ENCODE results near the gene ABI3BP.
A peak's percentile ranks its signal among the peaks of the same experiment; 100 is the strongest.

The ABI3BP gene

DNA sequence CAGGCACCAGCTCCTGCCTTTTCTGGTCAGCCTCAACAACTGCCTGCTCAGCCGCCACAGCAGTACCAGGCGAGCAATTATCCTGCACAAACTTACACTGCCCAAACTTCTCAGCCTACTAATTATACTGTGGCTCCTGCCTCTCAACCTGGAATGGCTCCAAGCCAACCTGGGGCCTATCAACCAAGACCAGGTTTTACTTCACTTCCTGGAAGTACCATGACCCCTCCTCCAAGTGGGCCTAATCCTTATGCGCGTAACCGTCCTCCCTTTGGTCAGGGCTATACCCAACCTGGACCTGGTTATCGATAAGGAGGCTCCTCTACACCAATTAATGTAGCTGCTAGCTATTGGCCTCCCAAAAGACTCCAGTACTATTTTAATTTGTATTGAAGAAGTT, 245.0 kb downstream of the ABI3BP start:
- TF ChIP-seq, protein P1, sequence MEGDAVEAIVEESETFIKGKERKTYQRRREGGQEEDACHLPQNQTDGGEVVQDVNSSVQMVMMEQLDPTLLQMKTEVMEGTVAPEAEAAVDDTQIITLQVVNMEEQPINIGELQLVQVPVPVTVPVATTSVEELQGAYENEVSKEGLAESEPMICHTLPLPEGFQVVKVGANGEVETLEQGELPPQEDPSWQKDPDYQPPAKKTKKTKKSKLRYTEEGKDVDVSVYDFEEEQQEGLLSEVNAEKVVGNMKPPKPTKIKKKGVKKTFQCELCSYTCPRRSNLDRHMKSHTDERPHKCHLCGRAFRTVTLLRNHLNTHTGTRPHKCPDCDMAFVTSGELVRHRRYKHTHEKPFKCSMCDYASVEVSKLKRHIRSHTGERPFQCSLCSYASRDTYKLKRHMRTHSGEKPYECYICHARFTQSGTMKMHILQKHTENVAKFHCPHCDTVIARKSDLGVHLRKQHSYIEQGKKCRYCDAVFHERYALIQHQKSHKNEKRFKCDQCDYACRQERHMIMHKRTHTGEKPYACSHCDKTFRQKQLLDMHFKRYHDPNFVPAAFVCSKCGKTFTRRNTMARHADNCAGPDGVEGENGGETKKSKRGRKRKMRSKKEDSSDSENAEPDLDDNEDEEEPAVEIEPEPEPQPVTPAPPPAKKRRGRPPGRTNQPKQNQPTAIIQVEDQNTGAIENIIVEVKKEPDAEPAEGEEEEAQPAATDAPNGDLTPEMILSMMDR (IDR thresholded peaks at IDR 0.05; ENCODE audit: low read depth, low read length, missing control alignments) = no peak
- in situ Hi-C loops (cut with HindIII; ENCODE audit: low sequenced_read_pairs) = no loop called here
- no peak overlapping the region for H3K4me3 ChIP-seq (ENCODE audit: low read depth, low read length)
- no peak for DNase-seq (ENCODE audit: low read depth)

DNA sequence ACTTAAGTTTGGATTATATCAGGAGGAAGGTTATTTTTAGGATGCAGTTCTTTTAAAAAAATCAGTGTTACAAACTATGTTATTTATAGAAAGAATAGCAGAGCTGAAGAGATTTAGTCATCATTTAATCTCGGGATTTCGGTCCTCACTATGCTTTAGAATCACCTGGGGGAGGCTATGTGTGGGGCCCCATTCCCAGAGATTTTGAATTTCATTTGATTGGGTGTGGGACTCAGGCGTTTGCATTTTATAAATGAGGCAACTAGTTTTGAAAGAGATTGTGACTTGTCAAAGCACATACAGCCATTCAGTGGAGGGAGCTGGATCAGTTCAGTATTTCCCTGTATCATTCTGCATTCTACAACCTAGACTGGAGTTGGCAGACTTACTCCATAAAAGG, 247.1 kb downstream of the ABI3BP start:
- TF ChIP-seq, protein P1 (IDR thresholded peaks at IDR 0.05; ENCODE audit: low read depth, low read length, missing control alignments) = no peak
- in situ Hi-C loops (cut with HindIII; ENCODE audit: low sequenced_read_pairs) = no loop called here
- no peak overlapping the region for H3K4me3 ChIP-seq (ENCODE audit: low read depth, low read length)
- no peak for DNase-seq (ENCODE audit: low read depth)

DNA sequence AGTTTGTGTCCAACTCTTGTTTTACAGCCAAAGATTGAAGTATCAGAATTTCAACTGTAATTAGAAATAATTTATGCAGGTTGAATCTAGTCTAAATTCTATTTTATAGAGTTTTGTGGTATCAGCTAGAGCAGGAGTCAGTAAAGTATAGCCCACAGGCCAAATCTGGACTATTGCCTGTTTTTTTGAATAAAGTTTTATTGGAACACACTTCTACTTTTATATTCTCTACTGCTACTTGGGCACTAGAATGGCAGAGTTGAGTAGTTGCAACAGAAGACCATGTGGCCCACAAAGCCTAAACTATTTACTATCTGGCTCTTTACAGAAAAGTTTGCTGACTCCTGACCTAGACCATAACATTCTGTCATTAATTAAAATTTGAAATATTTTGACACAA, 247.6 kb downstream of the ABI3BP start:
- TF ChIP-seq, protein P1 (IDR thresholded peaks at IDR 0.05; ENCODE audit: low read depth, low read length, missing control alignments) = no peak
- no peak for DNase-seq (ENCODE audit: low read depth)
- in situ Hi-C loops (cut with HindIII; ENCODE audit: low sequenced_read_pairs) = no loop called here
- H3K4me3 ChIP-seq (ENCODE audit: low read depth, low read length) = no peak overlapping the region

DNA sequence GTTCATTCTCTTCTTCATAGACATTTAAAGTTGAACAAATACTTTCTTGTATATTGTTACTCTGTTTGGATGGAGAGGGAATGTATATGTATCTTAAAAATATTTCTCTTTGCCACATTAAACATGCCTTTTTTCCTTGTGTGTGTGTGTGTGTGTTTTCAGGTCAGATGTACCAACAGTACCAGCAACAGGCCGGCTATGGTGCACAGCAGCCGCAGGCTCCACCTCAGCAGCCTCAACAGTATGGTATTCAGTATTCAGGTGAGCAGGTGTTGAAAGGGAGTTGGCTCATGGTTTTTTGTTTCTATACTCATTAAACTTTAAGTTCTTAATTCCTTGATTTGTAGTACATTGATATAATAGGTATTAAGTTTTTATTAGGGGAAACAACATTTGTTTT, 248.6 kb downstream of the ABI3BP start:
- DNase-seq (ENCODE audit: low read depth) = no peak

DNA sequence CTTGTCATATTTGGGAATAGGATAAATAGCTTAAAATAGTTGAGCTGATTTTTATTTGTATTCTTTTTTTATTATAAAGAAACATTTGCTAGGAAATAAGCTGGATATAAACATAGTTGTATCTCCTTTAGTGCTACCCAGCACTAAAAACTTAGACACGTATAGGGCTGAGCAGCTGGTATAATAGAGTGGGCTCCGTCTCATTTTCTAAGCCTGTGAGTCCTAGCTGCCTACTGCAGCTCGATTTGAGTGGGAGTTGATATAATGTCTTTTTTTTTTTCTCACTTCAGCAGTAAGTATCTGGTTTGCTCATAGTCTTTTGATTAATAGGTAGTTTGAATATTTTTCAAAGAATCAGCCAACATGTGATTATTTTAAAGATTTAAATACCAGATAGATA, 249.7 kb downstream of the ABI3BP start:
- no peak for DNase-seq (ENCODE audit: low read depth)
- TF ChIP-seq, protein P1 (IDR thresholded peaks at IDR 0.05; ENCODE audit: low read depth, low read length, missing control alignments) = no peak
- in situ Hi-C loops (cut with HindIII; ENCODE audit: low sequenced_read_pairs) = no loop called here
- no peak overlapping the region for H3K4me3 ChIP-seq (ENCODE audit: low read depth, low read length)

More for the DNA sequence above, 248.6 kb downstream of the ABI3BP start:
- TF ChIP-seq, protein P1 (IDR thresholded peaks at IDR 0.05; ENCODE audit: low read depth, low read length, missing control alignments) = no peak
- in situ Hi-C loops (cut with HindIII; ENCODE audit: low sequenced_read_pairs) = no loop called here
- H3K4me3 ChIP-seq (ENCODE audit: low read depth, low read length) = no peak overlapping the region

DNA sequence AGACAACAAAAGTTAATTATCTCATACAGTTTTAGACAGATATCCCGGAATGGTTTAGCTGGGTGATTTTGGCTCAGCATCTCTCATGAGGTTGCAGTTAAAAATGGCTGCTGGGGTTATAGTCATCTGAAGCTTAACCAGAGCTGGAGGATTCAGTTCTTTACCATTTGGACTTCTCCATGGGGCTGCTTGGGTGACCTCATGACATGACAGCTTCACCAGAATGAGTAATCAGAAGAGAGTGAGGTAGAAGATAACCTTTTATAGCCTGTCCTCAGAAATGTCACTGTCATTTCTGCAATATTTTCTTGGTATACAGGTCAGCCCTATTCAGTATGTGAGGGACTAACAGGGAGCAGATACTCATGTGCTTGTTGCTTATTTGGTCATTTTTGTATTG, 253.0 kb downstream of the ABI3BP start:
- in situ Hi-C loops (cut with HindIII; ENCODE audit: low sequenced_read_pairs) = no loop called here
- no peak for DNase-seq (ENCODE audit: low read depth)
- TF ChIP-seq, protein P1 (IDR thresholded peaks at IDR 0.05; ENCODE audit: low read depth, low read length, missing control alignments) = no peak
- H3K4me3 ChIP-seq (ENCODE audit: low read depth, low read length) = no peak overlapping the region

DNA sequence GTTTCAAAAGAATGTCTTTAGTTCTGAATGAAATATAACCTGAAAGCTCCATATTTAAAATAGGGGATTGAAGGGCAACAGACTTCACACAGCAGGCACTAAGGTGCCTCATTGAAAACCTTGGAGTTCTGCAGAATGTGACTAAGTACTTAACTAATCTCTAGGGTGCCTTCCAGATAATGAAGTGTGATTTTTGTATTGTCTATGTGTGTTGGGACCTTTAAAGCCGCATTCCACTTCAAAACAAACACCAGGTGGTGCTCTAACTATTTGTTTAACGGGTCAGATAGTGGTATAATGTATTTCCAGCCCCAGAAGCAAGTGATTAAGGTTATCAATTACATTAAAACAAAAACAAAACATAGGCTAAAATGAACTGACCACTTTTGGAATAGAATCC, 255.9 kb downstream of the ABI3BP start:
- DNase-seq (ENCODE audit: low read depth) = peak; percentile 26

More for the DNA sequence above, 255.9 kb downstream of the ABI3BP start:
- TF ChIP-seq, protein P1 (IDR thresholded peaks at IDR 0.05; ENCODE audit: low read depth, low read length, missing control alignments) = peak; percentile 52
- in situ Hi-C loops (cut with HindIII; ENCODE audit: low sequenced_read_pairs) = no loop called here
- H3K4me3 ChIP-seq (ENCODE audit: low read depth, low read length) = no peak overlapping the region

Measured in astrocyte of the cerebellum (primary cell).